HG03378 (cell line): ENCODE data around the gene ST3GAL2.
A peak's percentile ranks its signal among the peaks of the same experiment; 100 is the strongest.
"Not testable (repeated sequence)": the region's sequence is repeated elsewhere in the genome, so short reads cannot be mapped to it uniquely, and the experiment has no call there.

Experiments
- ATAC-seq: cut with Tn5 transposase; IDR thresholded peaks from one replicate; pipeline ENCODE4 v1.9.1; 2021; ENCODE audit warnings: mild to moderate bottlenecking, moderate library complexity; ENCODE audit not compliant: unreplicated experiment

The ST3GAL2 gene

GRCh38 chr16:70468776-70469525 is 30.1 kb upstream of the ST3GAL2 start:
- no peak for ATAC-seq

GRCh38 chr16:70467608-70468007 is 28.7 kb upstream of the ST3GAL2 start:
- no peak for ATAC-seq

- no peak for ATAC-seq
Observed at GRCh38 chr16:70467113-70467512, 28.2 kb upstream of the ST3GAL2 start.

GRCh38 chr16:70466805-70467076 is 27.8 kb upstream of the ST3GAL2 start:
- no peak for ATAC-seq

- no peak for ATAC-seq
Observed at GRCh38 chr16:70465999-70466804, 27.3 kb upstream of the ST3GAL2 start.

- no peak for ATAC-seq
Observed at GRCh38 chr16:70463235-70463634, 24.3 kb upstream of the ST3GAL2 start.

GRCh38 chr16:70460737-70461261 is 21.9 kb upstream of the ST3GAL2 start:
- ATAC-seq: no peak

GRCh38 chr16:70457446-70458166 is 18.7 kb upstream of the ST3GAL2 start:
- ATAC-seq: no peak

- no peak for ATAC-seq
Observed at GRCh38 chr16:70455910-70456309, 17.0 kb upstream of the ST3GAL2 start.

- ATAC-seq: peak; percentile 82
Observed at GRCh38 chr16:70454222-70455034, 15.5 kb upstream of the ST3GAL2 start, which contains the start of gene FCSK. TSS of gene FCSK (plus strand) at chr16:70454595. CDS start at chr16:70463191, 8,596 bp downstream.

- ATAC-seq: no peak
Observed at GRCh38 chr16:70453892-70454221, 15.0 kb upstream of the ST3GAL2 start.

- ATAC-seq: no peak
Observed at GRCh38 chr16:70453117-70453891, 14.4 kb upstream of the ST3GAL2 start.

GRCh38 chr16:70451004-70451340 is 12.1 kb upstream of the ST3GAL2 start:
- ATAC-seq: not testable (repeated sequence)

GRCh38 chr16:70450142-70451003 is 11.5 kb upstream of the ST3GAL2 start:
- ATAC-seq: not testable (repeated sequence)

- no peak for ATAC-seq
Observed at GRCh38 chr16:70448075-70448474, 9.2 kb upstream of the ST3GAL2 start.

GRCh38 chr16:70444249-70445063 is 5.6 kb upstream of the ST3GAL2 start:
- ATAC-seq: no peak

- no peak for ATAC-seq
Observed at GRCh38 chr16:70442344-70442743, 3.4 kb upstream of the ST3GAL2 start.

GRCh38 chr16:70441406-70441990 is 2.6 kb upstream of the ST3GAL2 start:
- no peak for ATAC-seq
